K562 (cell line): Measurements from ENCODE around the gene SIGLEC11. TPM values are rescaled to one million over a fixed set of nuclear protein-coding genes. Genes with fewer than 3 reads are reported as not detected.

Experiments
- ATAC-seq: fragments of 200-7000 bp; cut with Tn5 transposase; 3 replicates; pipeline ENCODE4 v1.9.1; 2020; ENCODE audit warnings: moderate library complexity
- BruUV-seq: library from RNA; stranded (reverse); fragments of 400-500 nt; replicated peaks from 2 replicates; lab custom pipeline; 2021; lab: Mats Ljungman, UMichigan
- CTCF ChIA-PET: fragments of 300-600 bp; formaldehyde crosslinking; extraction: SDS; loops from one replicate; lab custom pipeline; 2021; ENCODE audit warnings: low intra/inter-chr PET ratio; lab: Yijun Ruan, JAX
- POLR2A ChIA-PET: fragments of 300-600, 350-650 bp; sonication (Branson Sonifier 250); formaldehyde crosslinking; extraction: SDS; loops from one replicate; lab custom pipeline; 2021; ENCODE audit warnings: antibody characterized with exemption, inconsistent platforms; lab: Yijun Ruan, JAX
- DNase-seq, 4 experiments: peaks; one replicate each; pipeline versions ENCODE4 v3.0.0 to v3.0.0-alpha.2; 2011 to 2018; ENCODE audit warnings: low spot score in 3 of 4, mixed read lengths in 3 of 4; ENCODE audit errors: extremely low read depth in 1 of 4
- FAIRE-seq: peaks from 2 replicates; lab custom pipeline; 2011; peaks lifted over from hg19 to GRCh38; lab: Jason Lieb, UNC
- H2AFZ ChIP-seq: 2 replicates; pipeline ENCODE4 v1.6.0; 2011; ENCODE audit warnings: low read depth, low read length, control low read depth, inconsistent platforms
- H3K27ac ChIP-seq: fragments of 200-600 bp; 3 replicates; pipeline ENCODE4 v1.8.0; 2011; ENCODE audit warnings: low read depth, mild to moderate bottlenecking, control low read depth, inconsistent platforms, low read length, moderate library complexity, mixed read lengths; ENCODE audit errors: extremely low read depth
- H3K27me3 ChIP-seq, 2 experiments: fragments of 300-600 bp in 1 of 2; 2 replicates in 1 of 2; 3 replicates in 1 of 2; pipeline versions ENCODE4 v1.6.0 to v1.8.0; 2011; ENCODE audit warnings: inconsistent platforms in 2 of 2, low read length in 2 of 2, mild to moderate bottlenecking in 1 of 2, mixed read lengths in 1 of 2, moderate library complexity in 1 of 2; ENCODE audit not compliant: control insufficient read depth in 2 of 2, insufficient read depth in 2 of 2
- H3K36me3 ChIP-seq: fragments of 300-600 bp; 3 replicates; pipeline ENCODE4 v1.8.0; 2011; ENCODE audit warnings: mild to moderate bottlenecking, low read length, inconsistent platforms; ENCODE audit not compliant: control insufficient read depth, insufficient read depth
- H3K4me1 ChIP-seq, 2 experiments: fragments of 200-600 bp in 1 of 2; replicated peaks in 1 of 2; 2 replicates in 1 of 2; 3 replicates in 1 of 2; pipeline versions ENCODE4 v1.5.1 to v1.8.0; 2011; ENCODE audit warnings: inconsistent platforms in 2 of 2, low read length in 2 of 2, mild to moderate bottlenecking in 1 of 2, mixed read lengths in 1 of 2, moderate library complexity in 1 of 2; ENCODE audit not compliant: control insufficient read depth in 2 of 2, insufficient read depth in 2 of 2
- H3K4me2 ChIP-seq: 2 replicates; pipeline ENCODE4 v1.6.1; 2011; ENCODE audit warnings: low read length, control low read depth, inconsistent platforms, mixed read lengths; ENCODE audit not compliant: insufficient read depth
- H3K4me3 ChIP-seq: fragments of 200-600 bp; sonication (generic), shearing (Covaris generic); 2 replicates; pipeline ENCODE4 v1.5.1; 2016; ENCODE audit warnings: control low read depth, inconsistent platforms
- H3K79me2 ChIP-seq: fragments of 200-600 bp; 3 replicates; pipeline ENCODE4 v1.8.0; 2011; ENCODE audit warnings: low read length, inconsistent platforms; ENCODE audit not compliant: control insufficient read depth, insufficient read depth
- H3K9ac ChIP-seq, 2 experiments: 2 replicates each; pipeline versions ENCODE4 v1.6.0 to v1.6.1; 2011; ENCODE audit warnings: low read depth in 2 of 2, low read length in 2 of 2, control low read depth in 1 of 2, inconsistent platforms in 1 of 2, mild to moderate bottlenecking in 1 of 2, mixed read lengths in 1 of 2; ENCODE audit not compliant: insufficient read depth in 1 of 2
- H3K9me1 ChIP-seq: one replicate; pipeline ENCODE4 v1.6.0; 2011; ENCODE audit warnings: inconsistent platforms, mild to moderate bottlenecking, low read length, moderate library complexity; ENCODE audit not compliant: control insufficient read depth, insufficient read depth
- H3K9me3 ChIP-seq: replicated peaks from 2 replicates; pipeline ENCODE4 v1.5.1; 2011; ENCODE audit warnings: low read depth, low read length, inconsistent platforms; ENCODE audit not compliant: control insufficient read depth, insufficient read depth
- H4K20me1 ChIP-seq: replicated peaks from 2 replicates; pipeline ENCODE4 v1.6.1; 2011; ENCODE audit warnings: low read length, inconsistent platforms, mixed read lengths; ENCODE audit not compliant: control insufficient read depth, insufficient read depth
- CEBPB ChIP-seq: fragments of 450-650 bp; IDR thresholded peaks from 2 replicates; pipeline ENCODE4 v1.6.1; 2016; ENCODE audit warnings: missing genetic modification characterization, missing compliant biosample characterization
- E2F4 ChIP-seq: sonication (generic); formaldehyde crosslinking; IDR thresholded peaks from 2 replicates; pipeline ENCODE4 v1.8.0; 2022; ENCODE audit warnings: mild to moderate bottlenecking, low read depth, missing genetic modification reagents
- ETV6 ChIP-seq, 3 experiments: fragments of 150-350 bp in 1 of 3; sonication (generic) in 1 of 3; formaldehyde crosslinking in 1 of 3; IDR thresholded peaks; 2 replicates each; pipeline versions ENCODE4 v1.6.1 to v1.8.0; 2014 to 2022; ENCODE audit warnings: borderline replicate concordance in 2 of 3, low read depth in 2 of 3, antibody characterized with exemption in 1 of 3, low read length in 1 of 3, mild to moderate bottlenecking in 1 of 3, missing genetic modification reagents in 1 of 3
- GATA2 ChIP-seq: sonication (generic); formaldehyde crosslinking; IDR thresholded peaks from 2 replicates; pipeline ENCODE4 v1.4.0; 2020; ENCODE audit warnings: mild to moderate bottlenecking, missing genetic modification reagents
- GATAD2B ChIP-seq: fragments of 450-650 bp; IDR thresholded peaks from 2 replicates; pipeline ENCODE4 v1.6.1; 2017; ENCODE audit warnings: mild to moderate bottlenecking, borderline replicate concordance
- HMG20B ChIP-seq: fragments of 250-450 bp; sonication (Bioruptor Pico); IDR thresholded peaks from 2 replicates; pipeline ENCODE4 v1.5.0; 2021; ENCODE audit warnings: mild to moderate bottlenecking
- MAFG ChIP-seq: fragments of 450-650 bp; conservative IDR thresholded peaks from 2 replicates; pipeline ENCODE4 v1.6.1; 2016; ENCODE audit warnings: missing genetic modification characterization, missing compliant biosample characterization
- PYGO2 ChIP-seq: fragments of 450-650 bp; IDR thresholded peaks from 2 replicates; pipeline ENCODE4 v1.6.1; 2016; ENCODE audit warnings: mild to moderate bottlenecking, missing genetic modification characterization, moderate library complexity, missing compliant biosample characterization
- RBM22 ChIP-seq: fragments of 200-400 bp; formaldehyde crosslinking; IDR thresholded peaks from 2 replicates; pipeline ENCODE4 v1.6.1; 2018; ENCODE audit warnings: low read length, low read depth; ENCODE audit not compliant: poor library complexity, severe bottlenecking
- RFX7 ChIP-seq: fragments of 250-450 bp; sonication (Bioruptor Pico); IDR thresholded peaks from 2 replicates; pipeline ENCODE4 v1.5.1; 2021; ENCODE audit warnings: mild to moderate bottlenecking
- RHOXF2B ChIP-seq: fragments of 250-450 bp; sonication (Bioruptor Pico); conservative IDR thresholded peaks from 2 replicates; pipeline ENCODE4 v1.5.1; 2021
- SIRT6 ChIP-seq: IDR thresholded peaks from one replicate; pipeline ENCODE4 v1.6.1; 2012; ENCODE audit warnings: low read depth, mild to moderate bottlenecking, control low read depth, inconsistent platforms, low read length, moderate library complexity
- SP1 ChIP-seq: sonication (generic); formaldehyde crosslinking; IDR thresholded peaks from 2 replicates; pipeline ENCODE4 v1.8.1; 2022; ENCODE audit warnings: mild to moderate bottlenecking, missing genetic modification reagents
- ZFP91 ChIP-seq: sonication (generic); formaldehyde crosslinking; IDR thresholded peaks from 2 replicates; pipeline ENCODE4 v1.8.0; 2022; ENCODE audit warnings: mild to moderate bottlenecking, missing genetic modification reagents
- ZNF324 ChIP-seq: fragments of 250-450 bp; sonication (Bioruptor Pico); IDR thresholded peaks from 2 replicates; pipeline ENCODE4 v1.4.0; 2020; ENCODE audit warnings: mild to moderate bottlenecking
- ZNF57 ChIP-seq: fragments of 450-650 bp; formaldehyde crosslinking; IDR thresholded peaks from 2 replicates; pipeline ENCODE4 v1.4.0; 2020; ENCODE audit warnings: mild to moderate bottlenecking, moderate library complexity
- ZNF780A ChIP-seq: fragments of 250-450 bp; sonication (Bioruptor Pico); IDR thresholded peaks from 2 replicates; pipeline ENCODE4 v1.5.0; 2021; ENCODE audit warnings: mild to moderate bottlenecking
- in situ Hi-C: fragments of 300-500 bp; cut with MboI; formaldehyde crosslinking; loops from 4 replicates; pipeline ENCODE4 v1.15.0; 2018; ENCODE audit warnings: inconsistent platforms, mixed read lengths
- intact Hi-C: fragments of 100-400 bp; cut with micrococcal nuclease; formaldehyde crosslinking; loops from 2 replicates; pipeline ENCODE4 v1.14.2; 2022
- polyA plus RNA-seq, 8 experiments: library from polyadenylated mRNA; depleted of rRNA in 4 of 8; stranded (reverse) in 5 of 8; unstranded in 3 of 8; fragments of >200 nt; fragmentation: Nextera tagmentation in 2 of 8; fragmentation: Illumina TruSeq in 1 of 8; extraction: Ambion mirVana in 2 of 8; extraction: Trizol in 1 of 8; gene quantifications; 2 replicates each; pipeline versions ENCODE4 v1.2.1 to v1.2.3, GENCODE V29; 2011 to 2014; ENCODE audit warnings: inconsistent platforms in 1 of 8, missing spikeins in 1 of 8
- total RNA-seq, 7 experiments: library from RNA; depleted of rRNA in 6 of 7; stranded (reverse); fragments of >200 nt in 6 of 7; fragmentation: Illumina TruSeq in 2 of 7; extraction: Trizol in 2 of 7; gene quantifications; 2 replicates each; pipeline versions ENCODE4 v1.2.1 to v1.2.3, GENCODE V29; 2011 to 2021; ENCODE audit warnings: low replicate concordance in 1 of 7

The SIGLEC11 gene
- total and polyA plus RNA-seq, 9 of the 15 experiments (the other 6 are each of a cell fraction or from before 2014, with no cell fraction given) = not detected

DNA sequence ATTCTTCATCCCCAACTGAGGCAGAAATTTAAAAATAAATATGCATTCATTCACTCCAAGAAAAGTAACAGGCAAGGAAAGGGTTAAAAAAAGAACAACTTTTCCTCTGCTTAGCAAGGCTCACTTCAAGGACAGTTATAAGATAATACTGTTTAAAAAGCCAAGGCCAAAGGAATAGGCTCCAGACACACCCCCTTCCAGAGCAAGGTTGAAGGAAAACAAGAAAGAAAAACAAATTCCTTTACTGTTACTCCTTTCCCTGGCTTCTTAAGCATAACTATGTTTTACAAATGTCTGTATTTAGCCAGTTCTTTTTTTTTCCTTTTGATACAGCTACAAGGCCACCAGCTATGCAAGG, 8.5 kb downstream of the SIGLEC11 start:
- Histone ChIP-seq H3K27ac (no peak overlapping the region), H3K9me1 (no peaks in the 10 kb centered on the region), H3K9me3 (no peaks in the 10 kb centered on the region), H4K20me1 (no peaks in the 10 kb centered on the region), H3K9ac (no peak overlapping the region; a peak in 1 of 4 replicates), H3K27me3 (no peaks in the 10 kb centered on the region; a peak in 2 of 5 replicates), H3K79me2 (no peaks in the 10 kb centered on the region), H3K4me3 (no peak overlapping the region), H3K4me2 (no peak overlapping the region), H3K4me1 (peaks cover 18 to 21% of the 10 kb centered on the region in 2 experiments; a peak in 4 of 5 replicates), H3K36me3 (no peaks in the 10 kb centered on the region), H2AFZ (no peak overlapping the region)
- ChIA-PET POLR2A (no interaction called here), CTCF (no interaction called here)
- intact Hi-C loops (no loop called here), in situ Hi-C loops (no loop called here)
- FAIRE-seq = no peak
- TF ChIP-seq ZFP91 (CRISPR knock-in tag) = no peak
- no peak for TF ChIP-seq ZNF57 (CRISPR knock-in tag)
- TF ChIP-seq CEBPB (tag) = no peak
- no peak for TF ChIP-seq HMG20B (CRISPR knock-in tag)
- TF ChIP-seq ZNF780A = no peak
- no peak for TF ChIP-seq RBM22
- no peak for TF ChIP-seq ETV6 (IDR thresholded peaks at IDR 0.05; ENCODE audit: borderline replicate concordance in 1 of 2, low read depth in 2 of 2, low read length in 1 of 2)
- TF ChIP-seq ETV6 (CRISPR knock-in tag; IDR thresholded peaks at IDR 0.05; ENCODE audit: borderline replicate concordance) = no peak
- no peak for TF ChIP-seq E2F4
- TF ChIP-seq RFX7 (CRISPR knock-in tag) = no peak
- TF ChIP-seq MAFG = no peak
- TF ChIP-seq RHOXF2B (CRISPR knock-in tag) = no peak
- no peak for TF ChIP-seq SP1
- no peak for TF ChIP-seq GATA2 (CRISPR knock-in tag)
- no peak for TF ChIP-seq GATAD2B
- TF ChIP-seq SIRT6 = no peak
- TF ChIP-seq ZNF324 = no peak
- TF ChIP-seq PYGO2 (tag) = no peak
- BruUV-seq = no TSS peak
- ATAC-seq = no peak
- no peak for DNase-seq
